Measurements from ENCODE around the gene EFEMP1.

DNA sequence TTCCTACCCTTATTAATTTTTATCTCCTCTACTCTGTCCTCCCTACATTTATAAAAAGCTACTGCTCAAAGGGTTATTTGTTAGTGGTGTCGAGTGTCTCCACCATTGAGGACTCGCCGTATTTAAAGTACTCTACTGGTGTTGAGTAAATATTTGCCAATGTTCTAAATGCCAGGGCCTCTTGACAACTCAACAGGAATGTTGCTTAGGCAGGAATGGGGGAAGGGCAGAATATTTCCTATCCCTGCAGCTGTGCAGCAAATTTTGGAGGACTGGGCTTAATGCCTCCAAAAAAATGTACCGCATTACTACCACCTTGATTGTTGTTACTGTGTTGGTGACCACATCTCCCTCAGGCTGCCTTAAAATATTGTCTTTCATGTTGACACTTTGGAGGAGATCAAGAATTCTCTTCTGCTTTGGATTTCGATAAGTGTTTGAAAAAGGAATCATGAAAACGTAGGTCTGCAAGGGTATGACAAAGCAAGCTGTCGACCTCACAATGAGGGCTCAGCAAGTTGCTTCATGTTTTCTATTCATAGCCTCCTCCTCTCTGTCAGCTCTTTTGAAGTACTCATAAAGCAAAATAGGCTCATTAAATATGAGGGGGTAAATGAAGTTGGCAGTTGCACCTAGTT, 84.3 kb downstream of the EFEMP1 start:
- TF ChIP-seq, protein P1, sequence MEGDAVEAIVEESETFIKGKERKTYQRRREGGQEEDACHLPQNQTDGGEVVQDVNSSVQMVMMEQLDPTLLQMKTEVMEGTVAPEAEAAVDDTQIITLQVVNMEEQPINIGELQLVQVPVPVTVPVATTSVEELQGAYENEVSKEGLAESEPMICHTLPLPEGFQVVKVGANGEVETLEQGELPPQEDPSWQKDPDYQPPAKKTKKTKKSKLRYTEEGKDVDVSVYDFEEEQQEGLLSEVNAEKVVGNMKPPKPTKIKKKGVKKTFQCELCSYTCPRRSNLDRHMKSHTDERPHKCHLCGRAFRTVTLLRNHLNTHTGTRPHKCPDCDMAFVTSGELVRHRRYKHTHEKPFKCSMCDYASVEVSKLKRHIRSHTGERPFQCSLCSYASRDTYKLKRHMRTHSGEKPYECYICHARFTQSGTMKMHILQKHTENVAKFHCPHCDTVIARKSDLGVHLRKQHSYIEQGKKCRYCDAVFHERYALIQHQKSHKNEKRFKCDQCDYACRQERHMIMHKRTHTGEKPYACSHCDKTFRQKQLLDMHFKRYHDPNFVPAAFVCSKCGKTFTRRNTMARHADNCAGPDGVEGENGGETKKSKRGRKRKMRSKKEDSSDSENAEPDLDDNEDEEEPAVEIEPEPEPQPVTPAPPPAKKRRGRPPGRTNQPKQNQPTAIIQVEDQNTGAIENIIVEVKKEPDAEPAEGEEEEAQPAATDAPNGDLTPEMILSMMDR (conservative IDR thresholded peaks at IDR 0.05 in 1 of 2, IDR thresholded peaks at IDR 0.05 in 1 of 2; ENCODE audit: extremely low read depth in 1 of 2, insufficient read depth in 1 of 2, low read depth in 1 of 2, low read length in 2 of 2) = no peak
- no peak for TF ChIP-seq EZH2 (IDR thresholded peaks at IDR 0.05; ENCODE audit: borderline replicate concordance, low read length)
